Neural crest cell (in vitro differentiated cells): ENCODE results near the gene ERAP2. TPM values are rescaled to one million over a fixed set of nuclear protein-coding genes. Genes with fewer than 3 reads are reported as not detected.

ENCODE experiments used
- DNase-seq: peaks from one replicate; pipeline ENCODE4 v3.0.0; 2021; ENCODE audit warnings: low read depth, mixed read lengths, low spot score
- H3K27ac Mint-ChIP-seq: one replicate; pipeline ENCODE4 v1.8.0; 2021; ENCODE audit warnings: mild to moderate bottlenecking, mixed read lengths; ENCODE audit not compliant: unreplicated experiment
- H3K27me3 Mint-ChIP-seq: 2 replicates; pipeline ENCODE4 v1.8.0; 2021; ENCODE audit warnings: low read depth, mild to moderate bottlenecking, mixed read lengths
- H3K36me3 Mint-ChIP-seq: 2 replicates; pipeline ENCODE4 v1.8.0; 2021; ENCODE audit warnings: low read depth, mild to moderate bottlenecking, mixed read lengths
- H3K4me1 Mint-ChIP-seq: 2 replicates; pipeline ENCODE4 v1.8.0; 2021; ENCODE audit warnings: mixed read lengths
- H3K4me3 Mint-ChIP-seq: one replicate; pipeline ENCODE4 v1.8.0; 2021; ENCODE audit warnings: mild to moderate bottlenecking, mixed read lengths
- H3K9me3 Mint-ChIP-seq: 2 replicates; pipeline ENCODE4 v1.8.0; 2021; ENCODE audit warnings: mixed read lengths
- total RNA-seq: library from RNA; stranded (reverse); gene quantifications from 2 replicates; pipeline ENCODE4 v1.2.1, GENCODE V29; 2021
- TF ChIP-seq, protein P1 (sequence below): fragments of 200-600 bp; sonication (generic); conservative IDR thresholded peaks from 2 replicates; pipeline ENCODE4 v1.5.0; 2021; ENCODE audit warnings: antibody characterized with exemption, mild to moderate bottlenecking

Gene ERAP2
- total RNA-seq, 1 donor from 2014 or later, result not detected

DNA sequence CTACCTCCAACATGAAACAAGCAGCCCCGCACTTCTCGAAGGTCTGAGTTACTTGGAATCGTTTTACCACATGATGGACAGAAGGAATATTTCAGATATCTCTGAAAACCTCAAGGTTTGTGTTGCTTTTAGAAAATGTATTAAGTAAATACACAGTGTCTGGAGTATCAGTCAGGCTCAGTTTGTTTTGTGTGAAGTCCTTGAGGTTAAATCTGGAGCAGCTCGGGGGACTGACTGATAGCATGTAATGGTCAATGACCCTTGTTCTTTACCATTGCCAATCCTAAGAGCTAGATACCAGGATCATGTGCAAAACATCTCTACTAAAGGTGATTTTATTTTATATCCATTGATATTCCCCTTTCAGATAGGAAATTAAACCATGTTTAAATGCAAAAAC lies 32.7 kb downstream of the ERAP2 start:
- no peak for DNase-seq
- no peaks in the 10 kb centered on the region for H3K36me3 Mint-ChIP-seq
- TF ChIP-seq, protein P1, sequence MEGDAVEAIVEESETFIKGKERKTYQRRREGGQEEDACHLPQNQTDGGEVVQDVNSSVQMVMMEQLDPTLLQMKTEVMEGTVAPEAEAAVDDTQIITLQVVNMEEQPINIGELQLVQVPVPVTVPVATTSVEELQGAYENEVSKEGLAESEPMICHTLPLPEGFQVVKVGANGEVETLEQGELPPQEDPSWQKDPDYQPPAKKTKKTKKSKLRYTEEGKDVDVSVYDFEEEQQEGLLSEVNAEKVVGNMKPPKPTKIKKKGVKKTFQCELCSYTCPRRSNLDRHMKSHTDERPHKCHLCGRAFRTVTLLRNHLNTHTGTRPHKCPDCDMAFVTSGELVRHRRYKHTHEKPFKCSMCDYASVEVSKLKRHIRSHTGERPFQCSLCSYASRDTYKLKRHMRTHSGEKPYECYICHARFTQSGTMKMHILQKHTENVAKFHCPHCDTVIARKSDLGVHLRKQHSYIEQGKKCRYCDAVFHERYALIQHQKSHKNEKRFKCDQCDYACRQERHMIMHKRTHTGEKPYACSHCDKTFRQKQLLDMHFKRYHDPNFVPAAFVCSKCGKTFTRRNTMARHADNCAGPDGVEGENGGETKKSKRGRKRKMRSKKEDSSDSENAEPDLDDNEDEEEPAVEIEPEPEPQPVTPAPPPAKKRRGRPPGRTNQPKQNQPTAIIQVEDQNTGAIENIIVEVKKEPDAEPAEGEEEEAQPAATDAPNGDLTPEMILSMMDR, result no peak
- H3K27me3 Mint-ChIP-seq, result no peaks in the 10 kb centered on the region
- H3K4me3 Mint-ChIP-seq, result no peak overlapping the region
- H3K4me1 Mint-ChIP-seq, result peaks cover 6% of the 10 kb centered on the region
- no peaks in the 10 kb centered on the region for H3K9me3 Mint-ChIP-seq
- no peak overlapping the region for H3K27ac Mint-ChIP-seq

DNA sequence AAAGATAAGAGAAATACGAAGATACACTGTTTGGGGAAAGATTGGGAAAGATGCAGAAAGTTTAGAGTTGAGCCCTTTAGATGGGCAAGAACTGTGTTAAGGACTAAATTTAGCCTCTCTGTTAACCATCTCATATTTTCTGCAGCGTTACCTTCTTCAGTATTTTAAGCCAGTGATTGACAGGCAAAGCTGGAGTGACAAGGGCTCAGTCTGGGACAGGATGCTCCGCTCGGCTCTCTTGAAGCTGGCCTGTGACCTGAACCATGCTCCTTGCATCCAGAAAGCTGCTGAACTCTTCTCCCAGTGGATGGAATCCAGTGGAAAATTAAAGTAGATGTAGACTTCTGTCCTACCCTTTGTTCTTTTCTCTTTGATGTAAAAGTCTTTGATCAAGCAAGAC lies 33.1 kb downstream of the ERAP2 start:
- Mint-ChIP-seq H3K4me3 (no peak overlapping the region), H3K36me3 (no peaks in the 10 kb centered on the region), H3K4me1 (peaks cover 1% of the 10 kb centered on the region), H3K9me3 (no peaks in the 10 kb centered on the region), H3K27me3 (no peaks in the 10 kb centered on the region), H3K27ac (no peak overlapping the region)
- DNase-seq, result no peak
- TF ChIP-seq, protein P1, result no peak

DNA sequence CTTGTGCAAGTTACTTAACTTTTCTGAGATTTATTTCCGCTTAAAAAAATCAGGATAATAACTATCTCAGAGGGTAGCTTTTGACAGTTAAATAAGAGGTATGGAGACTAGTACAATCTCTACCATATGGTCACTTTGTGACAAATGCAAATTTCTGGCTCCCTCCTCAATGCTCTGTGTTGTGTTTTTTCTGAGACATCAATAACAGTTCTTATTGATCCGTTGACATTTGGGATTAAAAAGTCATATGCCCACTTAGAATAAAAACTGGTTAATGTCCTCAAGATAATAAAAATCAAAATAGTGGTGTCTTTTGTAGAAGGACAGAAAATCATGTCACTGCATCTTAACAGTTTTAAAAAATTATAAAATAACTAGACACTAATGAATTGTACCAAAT lies 34.8 kb downstream of the ERAP2 start:
- Mint-ChIP-seq H3K4me3 (no peak overlapping the region), H3K4me1 (no peaks in the 10 kb centered on the region), H3K9me3 (no peaks in the 10 kb centered on the region), H3K27ac (no peak overlapping the region), H3K27me3 (no peaks in the 10 kb centered on the region), H3K36me3 (no peaks in the 10 kb centered on the region)
- TF ChIP-seq, protein P1, result no peak
- no peak for DNase-seq

DNA sequence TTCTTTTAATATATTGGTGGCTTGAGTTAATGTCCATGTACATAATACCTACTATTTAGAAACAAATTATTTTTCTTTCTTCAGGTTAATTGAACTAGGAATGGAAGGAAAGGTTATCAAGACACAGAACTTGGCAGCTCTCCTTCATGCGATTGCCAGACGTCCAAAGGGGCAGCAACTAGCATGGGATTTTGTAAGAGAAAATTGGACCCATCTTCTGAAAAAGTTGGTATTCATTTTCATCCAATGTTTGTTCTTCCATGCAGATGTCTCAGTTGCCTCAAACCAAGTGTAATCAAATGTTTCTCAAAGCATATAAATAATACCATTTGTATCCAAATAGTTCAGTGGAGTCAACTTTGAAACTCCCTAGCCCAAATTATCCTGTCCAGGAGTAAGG lies 36.9 kb downstream of the ERAP2 start:
- H3K36me3 Mint-ChIP-seq, result no peaks in the 10 kb centered on the region
- no peak for DNase-seq
- H3K4me1 Mint-ChIP-seq, result no peaks in the 10 kb centered on the region
- H3K4me3 Mint-ChIP-seq, result no peak overlapping the region
- H3K27ac Mint-ChIP-seq, result no peak overlapping the region
- H3K9me3 Mint-ChIP-seq, result no peaks in the 10 kb centered on the region
- TF ChIP-seq, protein P1, result no peak
- no peaks in the 10 kb centered on the region for H3K27me3 Mint-ChIP-seq

DNA sequence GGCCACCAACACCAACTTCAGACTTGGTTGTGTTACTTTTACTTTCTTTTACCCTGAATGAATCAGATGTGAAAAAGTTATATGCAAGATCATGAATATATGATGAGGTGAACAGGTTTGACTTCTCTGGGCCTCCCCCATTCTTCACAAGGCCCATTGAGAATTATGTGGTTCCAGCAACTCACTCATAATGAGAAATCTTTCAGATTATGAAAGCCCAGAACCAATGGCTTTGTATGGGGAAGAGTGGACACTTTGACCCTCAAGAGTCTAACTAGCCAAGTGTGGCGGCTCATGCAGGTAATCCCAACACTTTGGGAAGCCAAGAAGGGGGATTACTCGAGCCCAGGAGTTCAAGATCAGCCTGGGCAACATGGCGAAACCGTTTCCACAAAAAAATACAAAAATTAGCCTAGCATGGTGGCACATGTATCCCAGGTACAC lies 43.5 kb downstream of the ERAP2 start:
- Mint-ChIP-seq H3K27me3 (no peaks in the 10 kb centered on the region), H3K4me3 (no peak overlapping the region), H3K27ac (no peak overlapping the region), H3K9me3 (no peaks in the 10 kb centered on the region), H3K36me3 (no peaks in the 10 kb centered on the region), H3K4me1 (peaks cover 12% of the 10 kb centered on the region)
- TF ChIP-seq, protein P1, result no peak
- no peak for DNase-seq
